Nucleus accumbens (tissue), 56 donors: Measurements from ENCODE around the gene FAM9C.
"Not testable (repeated sequence)": the region's sequence is repeated elsewhere in the genome, so short reads cannot be mapped to it uniquely, and the experiment has no call there.

ENCODE experiments used
- DNase-seq, 56 donors: peaks; one replicate each; lab custom pipeline; 2025; lab: John Stamatoyannopoulos, UW

FAM9C gene

GRCh38 chrX:13046141-13046855, 1.9 kb upstream of the FAM9C start:
- DNase-seq, result no peak

- no peak for DNase-seq
Measured at GRCh38 chrX:13043938-13044337, 482 bp downstream of the FAM9C start.

DNA sequence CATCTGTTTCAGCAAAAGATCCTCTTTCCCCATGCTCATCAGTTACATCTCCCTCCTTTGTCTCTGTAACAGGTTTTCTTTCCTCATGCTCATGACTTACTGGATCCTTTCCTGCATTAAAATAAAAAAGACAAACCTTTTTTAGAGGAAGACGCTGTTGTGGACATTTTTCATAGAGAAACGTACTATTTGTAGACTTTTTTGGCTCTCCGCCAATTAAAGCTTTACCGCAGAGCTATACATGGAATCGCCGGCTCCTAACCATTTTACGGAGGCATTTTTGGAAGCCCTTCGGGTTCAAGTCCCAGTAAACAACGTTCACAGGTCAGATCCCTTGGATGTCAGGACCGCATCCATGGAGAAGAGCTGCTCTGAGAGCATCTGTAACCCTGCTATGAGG, 1.3 kb downstream of the FAM9C start:
- no peak for DNase-seq

- no peak for DNase-seq
Measured at GRCh38 chrX:13036896-13037295, 7.5 kb downstream of the FAM9C start.

GRCh38 chrX:13033193-13033592, 11.2 kb downstream of the FAM9C start:
- no peak for DNase-seq

DNA sequence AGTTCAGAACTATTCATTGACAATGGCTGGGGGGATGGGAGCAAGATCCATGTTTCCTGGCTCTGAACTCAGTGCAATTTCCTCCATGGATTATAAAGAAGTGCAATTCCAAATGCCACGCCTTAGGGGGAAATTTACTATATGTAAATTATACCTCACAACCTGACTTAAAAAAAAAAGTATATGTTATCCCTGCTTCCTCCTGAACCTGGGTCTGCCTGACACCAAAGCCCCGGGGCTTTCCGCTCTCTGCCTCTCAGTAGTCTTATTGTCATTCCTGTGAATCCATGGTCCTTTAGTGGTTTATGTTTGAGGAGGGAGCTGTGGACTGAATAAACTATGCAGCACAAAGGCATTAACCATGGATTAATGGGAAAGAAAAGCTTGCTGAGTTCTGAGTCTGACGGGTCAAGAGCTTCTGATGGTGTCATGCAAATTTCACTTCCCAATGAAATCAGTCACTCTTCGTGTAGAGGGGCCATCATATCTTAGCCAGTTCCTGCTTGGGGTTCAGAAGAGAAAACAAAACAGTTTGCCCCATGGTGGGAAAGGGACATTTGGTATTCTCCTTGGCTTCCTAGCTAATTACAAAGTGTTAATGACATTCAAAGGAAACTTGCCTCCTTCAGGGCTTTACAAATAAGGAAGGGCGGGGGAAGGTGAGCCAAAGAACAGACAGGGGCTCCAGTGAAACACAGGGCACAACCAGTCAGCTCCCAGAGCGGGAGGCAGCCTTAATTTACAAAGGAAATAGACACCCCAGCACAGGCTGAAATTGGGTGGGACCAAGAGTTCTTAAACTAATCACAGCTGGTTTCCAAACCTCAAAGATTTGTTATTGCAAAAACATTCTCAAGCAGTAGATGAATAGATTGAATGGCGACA, 14.3 kb downstream of the FAM9C start:
- no peak for DNase-seq

GRCh38 chrX:13029637-13029886, 14.9 kb downstream of the FAM9C start:
- DNase-seq, result no peak

DNA sequence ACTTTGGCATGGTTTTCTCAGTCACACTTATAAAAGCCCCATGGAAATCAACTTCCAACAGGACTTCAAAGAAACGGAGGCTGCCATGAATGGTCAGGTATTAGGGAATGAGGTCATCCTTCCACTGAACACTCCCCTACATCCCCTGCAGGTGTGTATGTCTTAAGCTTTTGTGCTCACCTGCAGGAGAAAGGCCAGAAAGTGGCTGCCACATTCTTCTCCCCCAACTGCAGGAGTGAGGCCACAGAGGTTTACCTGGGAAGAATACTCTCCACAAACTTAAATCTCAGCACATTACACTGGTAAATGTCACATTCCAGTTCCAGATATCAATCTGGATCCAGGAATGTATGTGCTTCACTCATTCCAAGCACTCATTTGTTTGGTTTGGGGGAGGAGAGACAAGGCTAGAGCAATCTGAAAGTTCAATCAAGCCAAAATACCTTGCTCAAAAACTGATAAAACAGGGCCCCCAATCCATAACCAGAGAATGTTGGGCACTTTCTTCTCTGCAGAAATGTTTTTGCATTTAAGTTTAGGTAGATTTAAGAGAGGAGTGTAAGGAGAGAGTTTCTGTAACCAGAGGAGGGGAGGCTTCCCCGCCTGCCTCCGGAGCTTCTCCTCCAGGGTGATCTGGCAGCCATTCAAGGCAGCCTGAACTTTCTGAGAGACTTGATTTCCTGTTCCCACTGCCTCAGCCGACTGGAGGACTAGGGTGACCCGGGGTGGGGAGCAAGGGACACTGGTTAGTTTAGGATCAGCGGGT, 15.4 kb downstream of the FAM9C start:
- peak in 4 of 56 donors; percentile 1 to 24 (median 4) for DNase-seq

GRCh38 chrX:13026877-13027652, 17.4 kb downstream of the FAM9C start:
- DNase-seq, result no peak

DNA sequence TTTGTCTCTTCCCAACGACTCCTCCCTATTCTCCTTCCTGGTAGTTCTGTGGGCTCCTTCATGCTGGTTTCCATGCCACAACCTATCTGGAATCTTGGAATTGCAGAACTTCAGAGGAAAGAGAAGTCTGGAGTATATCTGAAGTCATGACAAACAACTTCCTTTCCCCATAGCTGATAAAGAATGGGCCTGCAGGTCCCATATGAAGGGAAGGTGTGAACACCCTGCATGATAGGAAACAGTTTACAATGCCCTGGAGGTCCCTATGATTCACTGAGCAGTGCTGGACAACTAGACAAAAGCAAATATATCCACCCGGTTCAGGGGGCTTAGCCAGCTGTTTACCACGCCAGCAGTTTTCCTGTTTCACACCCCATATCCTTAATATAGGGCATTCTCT, 19.4 kb downstream of the FAM9C start:
- DNase-seq, result no peak

DNA sequence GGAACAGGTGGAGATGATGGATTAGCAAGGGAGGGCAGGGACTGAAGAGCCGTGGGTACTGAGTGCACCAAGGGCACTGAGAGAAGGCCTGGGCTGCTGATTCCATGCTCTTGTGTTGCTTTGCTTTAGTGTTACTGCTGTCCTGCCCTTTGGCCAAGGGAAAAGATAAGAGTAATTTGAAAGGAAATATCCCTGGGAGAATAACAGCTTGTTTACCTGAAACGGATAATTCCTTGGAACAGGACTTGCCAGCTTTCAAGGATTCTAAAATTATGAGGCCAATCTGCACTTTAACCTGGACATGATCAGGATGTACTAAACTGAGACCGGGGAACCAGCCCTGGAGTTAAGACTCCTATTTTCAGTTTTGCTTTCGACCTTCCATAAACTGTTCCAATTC, 20.4 kb downstream of the FAM9C start:
- no peak for DNase-seq

DNA sequence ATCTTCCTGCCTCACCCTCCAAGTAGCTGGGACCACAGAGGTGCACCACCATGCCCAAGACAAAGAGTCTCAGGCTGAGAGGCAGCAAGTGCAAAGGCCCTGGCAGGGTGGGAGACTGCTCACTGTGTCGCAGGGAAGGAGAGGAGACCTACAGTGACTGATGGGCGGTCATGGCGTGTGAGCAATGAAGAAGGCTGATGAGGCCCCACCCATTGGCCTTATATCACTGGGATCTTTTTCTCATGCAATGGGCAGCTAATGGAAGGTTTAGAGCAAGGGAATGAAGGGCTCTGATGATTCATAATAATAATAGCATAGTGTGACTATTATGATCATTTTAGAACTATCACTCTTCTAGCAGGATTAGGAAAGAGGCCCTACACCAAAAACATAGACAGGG, 20.9 kb downstream of the FAM9C start:
- DNase-seq, result no peak

- DNase-seq, result no peak
Measured at GRCh38 chrX:13022926-13023325, 21.5 kb downstream of the FAM9C start.

DNA sequence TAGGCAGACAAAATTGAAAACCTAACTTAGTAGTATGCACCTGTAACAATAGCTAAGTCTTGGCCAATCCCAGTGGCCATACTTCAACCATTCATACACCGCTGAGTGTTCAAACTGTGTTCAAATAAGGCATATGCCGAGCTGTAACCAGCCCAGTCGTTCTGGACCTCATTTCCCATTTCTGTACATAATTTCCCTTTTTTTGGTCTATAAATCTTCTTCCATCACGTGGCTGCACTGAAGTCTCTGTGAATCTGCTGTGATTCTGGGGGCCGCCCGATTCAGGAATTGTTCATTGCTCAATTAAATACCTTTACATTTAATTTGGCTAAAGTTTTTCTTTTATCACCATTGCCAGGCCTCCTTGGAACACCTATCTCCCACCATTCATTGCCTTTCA, 27.7 kb downstream of the FAM9C start:
- not testable (repeated sequence) for DNase-seq

- DNase-seq, result no peak
Measured at GRCh38 chrX:13015536-13016236, 28.7 kb downstream of the FAM9C start.

- no peak for DNase-seq
Measured at GRCh38 chrX:13014111-13015096, 30.0 kb downstream of the FAM9C start.

GRCh38 chrX:13013363-13014110, 30.9 kb downstream of the FAM9C start:
- DNase-seq, result peak in 3 of 56 donors; percentile 1 to 14 (median 7)

GRCh38 chrX:13010546-13010945, 33.9 kb downstream of the FAM9C start:
- no peak for DNase-seq
